Measurements from ENCODE around the gene ENKUR. TPM values are rescaled to one million over a fixed set of nuclear protein-coding genes. Genes with fewer than 3 reads are reported as not detected.
"Not testable (repeated sequence)": the region's sequence is repeated elsewhere in the genome, so short reads cannot be mapped to it uniquely, and the experiment has no call there.

ENKUR gene
- total RNA-seq, 1 donor from 2014 or later, result 6.5 TPM

- H3K27ac ChIP-seq, result peak within 1 kb of the TSS; percentile 89
- no peaks in the 10 kb centered on the region for H3K36me3 ChIP-seq
- H3K9me3 ChIP-seq, result no peaks in the 10 kb centered on the region
- no peaks in the 10 kb centered on the region for H3K27me3 ChIP-seq (ENCODE audit: low read depth)
- H3K4me3 ChIP-seq, result peak within 1 kb of the TSS; percentile 75
- ATAC-seq (peak; percentile 99 to 100), DNase-seq (peak; percentile 99)
- no peak for TF ChIP-seq CTCF (IDR thresholded peaks at IDR 0.05)
- intact Hi-C loops (cut with DNase I), result no loop called here
- peaks cover 5% of the 10 kb centered on the region for H3K4me1 ChIP-seq
Measured at GRCh38 chr10:25016376-25017153, 607 bp upstream of the ENKUR start, which contains the start of gene THNSL1. Gene THNSL1, plus strand, starts transcription at chr10:25016612. Its CDS starts 6,612 bp downstream, at chr10:25023224.

- H3K36me3 ChIP-seq, result no peaks in the 10 kb centered on the region
- intact Hi-C loops (cut with DNase I), result no loop called here
- H3K27me3 ChIP-seq (ENCODE audit: low read depth), result no peaks in the 10 kb centered on the region
- H3K27ac ChIP-seq, result no peak overlapping the region
- no peak for TF ChIP-seq CTCF (IDR thresholded peaks at IDR 0.05)
- no peaks in the 10 kb centered on the region for H3K9me3 ChIP-seq
- ATAC-seq (no peak), DNase-seq (no peak)
- no peak overlapping the region for H3K4me3 ChIP-seq
- peaks cover 5% of the 10 kb centered on the region for H3K4me1 ChIP-seq
Measured at GRCh38 chr10:25014579-25014978, 1.4 kb downstream of the ENKUR start.

GRCh38 chr10:25011591-25011990 lies 4.4 kb downstream of the ENKUR start:
- H3K27ac ChIP-seq; H3K36me3 ChIP-seq; H3K4me1 ChIP-seq; DNase-seq; ATAC-seq; H3K9me3 ChIP-seq; H3K27me3 ChIP-seq (ENCODE audit: low read depth); H3K4me3 ChIP-seq; intact Hi-C loops (cut with DNase I): not testable (repeated sequence)

- intact Hi-C loops (cut with DNase I), result no loop called here
Measured at GRCh38 chr10:24998044-24998443, 17.9 kb downstream of the ENKUR start.

GRCh38 chr10:24995072-24995471 lies 20.9 kb downstream of the ENKUR start:
- intact Hi-C loops (cut with DNase I), result no loop called here
- Histone ChIP-seq H3K4me1 (no peaks in the 10 kb centered on the region), H3K4me3 (no peak overlapping the region), H3K27me3 (ENCODE audit: low read depth) (no peaks in the 10 kb centered on the region), H3K9me3 (no peaks in the 10 kb centered on the region), H3K36me3 (no peaks in the 10 kb centered on the region), H3K27ac (no peak overlapping the region)
- ATAC-seq, result no peak
- DNase-seq, result no peak
- no peak for TF ChIP-seq CTCF (IDR thresholded peaks at IDR 0.05)

More at GRCh38 chr10:24998044-24998443, 17.9 kb downstream of the ENKUR start:
- TF ChIP-seq CTCF (IDR thresholded peaks at IDR 0.05), result no peak
- no peaks in the 10 kb centered on the region for H3K4me1 ChIP-seq
- H3K4me3 ChIP-seq, result no peak overlapping the region
- H3K9me3 ChIP-seq, result no peaks in the 10 kb centered on the region
- H3K27me3 ChIP-seq (ENCODE audit: low read depth), result no peaks in the 10 kb centered on the region
- no peak overlapping the region for H3K27ac ChIP-seq
- ATAC-seq (no peak), DNase-seq (no peak)
- H3K36me3 ChIP-seq, result no peaks in the 10 kb centered on the region

- Histone ChIP-seq H3K36me3 (no peaks in the 10 kb centered on the region), H3K27ac (no peak overlapping the region), H3K9me3 (no peaks in the 10 kb centered on the region), H3K4me3 (no peak overlapping the region), H3K27me3 (ENCODE audit: low read depth) (no peaks in the 10 kb centered on the region), H3K4me1 (no peaks in the 10 kb centered on the region)
- no peak for DNase-seq
- no peak for TF ChIP-seq CTCF (IDR thresholded peaks at IDR 0.05)
- ATAC-seq, result no peak
- intact Hi-C loops (cut with DNase I), result no loop called here
Measured at GRCh38 chr10:24993237-24993958, 22.6 kb downstream of the ENKUR start.
